DMS79 (cell line): Measurements from ENCODE around the gene SLC37A1.
A peak's percentile ranks its signal among the peaks of the same experiment; 100 is the strongest.

Experiments used
- DNase-seq: peaks from one replicate; lab custom pipeline; 2025; lab: John Stamatoyannopoulos, UW

Gene SLC37A1

DNA sequence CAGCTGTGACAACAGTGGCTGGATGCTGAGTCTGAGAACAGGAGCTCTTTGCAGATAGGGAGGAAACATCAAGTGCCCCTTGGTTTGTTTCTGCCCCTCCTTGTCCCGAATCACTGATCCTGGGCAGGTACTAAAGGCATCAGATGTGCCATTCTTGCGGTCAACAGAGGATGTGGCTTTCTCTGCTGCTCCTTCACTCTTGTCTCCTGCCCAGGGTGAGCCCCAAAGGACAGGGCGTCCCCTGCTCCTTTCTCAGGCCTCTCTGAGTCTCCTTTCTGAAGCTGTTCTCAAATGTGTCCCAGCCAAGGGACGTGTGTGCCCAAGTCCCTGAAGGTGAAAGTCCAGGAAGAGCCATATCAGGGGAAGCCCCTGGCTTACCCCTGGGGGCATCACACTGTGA, 31.7 kb downstream of the SLC37A1 start:
- DNase-seq: no peak

DNA sequence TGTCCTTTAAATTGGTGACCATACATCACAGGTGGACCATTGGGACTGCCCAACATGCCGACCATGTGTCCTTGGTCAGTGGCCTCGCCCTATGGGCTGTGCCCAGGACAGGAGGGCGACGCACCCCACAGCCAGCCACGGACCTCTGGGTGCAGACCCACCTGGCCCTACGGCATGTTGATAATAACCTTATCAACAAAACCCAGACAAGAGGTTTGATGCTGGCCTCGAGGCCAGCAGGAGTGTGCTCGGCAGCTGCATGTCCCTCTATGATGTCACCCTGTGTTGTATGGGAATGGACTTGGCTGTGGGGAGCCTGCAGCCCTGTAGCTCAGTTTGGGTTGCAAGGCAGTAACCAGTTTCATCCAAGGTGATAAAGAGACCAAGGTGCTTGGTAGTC, 32.1 kb downstream of the SLC37A1 start:
- no peak for DNase-seq

DNA sequence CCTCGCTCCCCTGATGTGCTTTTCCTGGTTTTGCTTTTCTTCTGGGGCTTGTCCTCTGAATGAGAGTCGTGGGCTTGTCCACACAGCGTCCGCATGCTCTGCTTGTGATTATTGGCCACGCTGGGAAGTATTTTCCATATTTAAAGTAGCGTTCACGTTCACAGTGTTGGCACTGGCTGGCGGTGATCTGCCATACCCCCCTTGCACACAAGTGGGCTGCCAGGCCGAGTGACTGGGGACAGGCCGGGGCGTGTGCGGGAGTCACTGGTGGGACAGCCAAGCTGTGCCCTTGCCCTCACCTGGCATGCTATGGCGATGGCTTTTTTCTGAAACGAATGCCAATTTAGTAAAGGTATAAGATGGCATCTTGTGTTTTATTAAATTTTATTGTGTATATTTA, 32.8 kb downstream of the SLC37A1 start:
- DNase-seq: no peak

DNA sequence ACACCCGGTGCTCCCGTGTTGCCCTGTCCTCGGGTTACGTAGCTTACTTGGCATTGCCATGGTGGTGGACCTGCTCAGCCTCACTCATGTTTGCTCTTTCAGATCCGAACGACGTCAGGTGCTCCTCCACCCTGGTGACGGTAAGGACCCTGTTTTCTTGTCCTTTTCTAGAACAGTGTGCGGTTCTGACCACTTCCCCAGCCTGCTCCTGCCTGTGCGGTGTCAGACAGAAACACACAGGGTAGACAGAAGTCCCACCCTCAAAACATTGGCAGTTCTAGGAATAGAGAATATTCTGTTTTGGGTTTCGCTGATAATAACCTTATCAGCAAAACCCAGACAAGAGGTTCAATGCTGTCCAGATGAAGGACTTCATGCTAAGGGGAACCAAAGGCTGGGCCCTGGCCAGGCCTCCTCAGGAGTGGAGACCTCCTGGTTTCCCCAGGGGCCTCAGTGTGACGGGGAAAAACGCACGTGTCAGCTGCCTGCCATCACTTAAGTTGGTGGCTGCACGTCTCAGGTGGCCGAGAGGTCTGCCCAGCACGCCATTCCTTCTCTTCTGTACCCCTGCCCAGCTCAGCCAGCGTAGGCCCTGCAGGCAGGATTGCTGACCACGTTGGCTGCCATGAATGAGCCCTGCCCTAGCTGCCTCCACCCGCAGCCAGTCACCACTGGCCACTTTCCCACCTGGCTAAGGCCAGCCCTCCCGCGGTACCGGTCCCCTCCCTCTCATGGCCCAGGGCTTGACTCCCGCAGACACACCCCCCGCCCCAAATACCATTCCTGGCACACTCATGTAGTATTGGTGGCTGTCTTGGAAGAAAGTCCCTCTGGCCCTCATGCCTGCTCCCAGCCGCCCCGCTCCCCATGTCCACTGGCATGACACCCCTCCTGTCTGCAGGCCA, 33.6 kb downstream of the SLC37A1 start:
- no peak for DNase-seq

DNA sequence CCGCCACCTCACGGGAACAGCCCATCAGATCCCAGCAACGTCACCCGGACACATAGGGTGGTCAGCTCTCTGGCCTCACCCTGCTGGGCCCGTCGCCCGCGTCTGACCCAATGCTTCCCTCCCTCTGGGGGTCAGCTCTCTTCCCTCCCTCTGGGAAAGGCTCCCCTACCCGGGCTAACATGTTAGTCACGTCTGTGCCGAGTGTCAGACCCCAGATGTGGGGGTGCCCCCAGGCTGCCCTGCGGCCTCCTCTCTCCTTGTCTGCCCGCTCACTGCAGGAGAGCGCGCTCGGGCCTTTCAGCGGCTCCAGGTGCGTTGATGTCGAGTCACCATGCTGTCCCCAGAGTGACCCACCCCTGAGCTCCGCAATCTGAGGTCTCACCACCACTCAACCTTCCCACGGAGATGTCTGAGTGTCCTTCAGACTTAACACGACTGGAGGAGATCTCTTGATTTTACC, 34.3 kb downstream of the SLC37A1 start:
- DNase-seq: no peak

DNA sequence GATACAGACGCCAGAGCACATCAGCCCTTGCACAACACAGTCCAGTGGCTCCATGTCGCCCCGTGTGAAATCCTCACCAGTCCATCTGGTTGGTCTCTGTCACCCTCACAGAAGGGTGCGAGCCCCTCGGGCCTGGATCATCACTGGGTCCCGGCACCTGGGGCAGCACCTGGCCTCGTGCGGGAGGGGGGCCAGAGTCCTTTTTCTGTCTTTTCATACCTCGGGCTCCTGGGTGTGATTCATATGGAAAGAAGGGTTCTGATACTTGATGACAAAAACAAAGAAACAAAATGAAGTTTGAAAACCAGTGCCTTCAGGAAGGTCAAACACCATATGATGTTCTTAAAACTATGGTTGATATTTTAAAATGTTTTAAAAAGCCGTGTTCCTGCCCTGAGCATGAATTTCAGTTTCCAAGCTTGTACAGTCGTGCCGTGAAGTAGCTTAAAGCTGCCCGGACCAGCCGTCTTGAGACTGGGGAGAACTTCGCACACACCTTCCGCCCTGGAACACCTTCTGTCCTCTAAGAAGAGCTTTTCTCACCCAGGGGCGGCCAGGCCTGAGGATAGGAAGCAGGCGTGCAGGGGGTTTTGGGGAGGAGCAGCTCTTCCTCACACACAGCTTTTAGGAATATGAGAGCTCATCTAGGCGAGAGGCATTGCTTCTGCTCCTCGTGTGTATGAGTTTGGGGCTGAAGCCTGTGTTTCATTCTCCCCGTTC, 35.2 kb downstream of the SLC37A1 start:
- DNase-seq: no peak

DNA sequence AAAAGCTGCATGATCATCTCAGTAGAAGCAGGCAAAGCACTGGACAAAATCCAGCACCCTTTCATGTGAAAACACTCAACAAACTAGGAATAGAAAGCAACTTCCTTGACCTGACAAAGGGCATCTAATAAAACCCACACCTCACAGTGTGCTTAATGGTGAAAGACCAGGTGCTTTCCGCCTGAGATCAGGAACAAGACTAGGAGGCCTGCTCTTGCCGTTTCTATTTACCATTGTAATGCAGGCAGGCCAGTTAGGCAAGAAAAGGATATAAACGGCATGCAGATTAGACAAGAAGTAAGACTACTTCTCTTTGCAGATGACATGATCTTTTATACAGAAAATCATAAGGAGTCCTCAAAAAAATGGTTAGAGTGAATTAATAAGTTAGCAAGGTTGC, 37.2 kb downstream of the SLC37A1 start:
- peak; percentile 68 for DNase-seq

DNA sequence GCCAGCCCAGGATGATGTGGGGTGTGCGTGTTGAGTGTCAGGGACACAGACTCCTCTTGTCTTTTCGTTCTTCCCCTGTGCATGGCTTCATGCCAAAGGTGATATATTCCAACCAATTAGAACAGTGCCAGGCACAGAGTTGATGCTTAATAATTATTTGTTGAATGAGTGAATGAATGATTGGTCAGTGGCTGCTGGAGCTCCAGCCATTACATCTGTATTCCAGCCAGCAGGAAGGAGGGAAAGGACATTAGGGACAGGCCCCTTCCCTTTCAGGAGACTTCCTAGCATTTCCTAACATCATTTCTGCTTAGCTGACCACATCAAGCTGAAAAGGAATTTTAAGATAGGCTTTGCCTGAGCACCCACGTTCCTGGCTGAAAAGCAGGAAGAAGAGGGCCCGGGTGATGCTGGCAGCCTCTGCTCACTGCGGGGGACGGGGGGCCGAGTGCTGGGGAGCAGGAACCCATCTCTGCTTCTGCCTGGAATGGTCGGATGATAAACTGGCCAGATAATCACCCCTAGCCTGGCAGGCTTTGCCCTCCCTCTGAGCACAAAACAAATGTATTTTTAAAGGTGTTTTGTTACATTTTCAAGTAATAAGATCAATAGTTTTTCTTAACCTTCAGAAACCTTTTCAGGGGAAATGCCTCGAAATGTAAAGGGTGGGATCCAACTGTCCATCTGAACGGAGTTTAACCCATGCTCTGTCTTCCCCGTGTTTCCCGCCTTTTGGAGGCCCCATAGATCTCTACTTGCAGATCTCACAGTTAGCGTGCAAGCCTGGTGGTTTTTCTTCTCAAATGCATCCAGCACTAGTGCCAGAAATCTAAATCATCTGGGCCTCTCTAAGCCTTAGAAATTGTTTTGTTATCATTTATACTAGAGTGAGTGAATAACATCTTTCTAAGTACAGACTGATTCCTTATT, 39.0 kb downstream of the SLC37A1 start:
- no peak for DNase-seq

DNA sequence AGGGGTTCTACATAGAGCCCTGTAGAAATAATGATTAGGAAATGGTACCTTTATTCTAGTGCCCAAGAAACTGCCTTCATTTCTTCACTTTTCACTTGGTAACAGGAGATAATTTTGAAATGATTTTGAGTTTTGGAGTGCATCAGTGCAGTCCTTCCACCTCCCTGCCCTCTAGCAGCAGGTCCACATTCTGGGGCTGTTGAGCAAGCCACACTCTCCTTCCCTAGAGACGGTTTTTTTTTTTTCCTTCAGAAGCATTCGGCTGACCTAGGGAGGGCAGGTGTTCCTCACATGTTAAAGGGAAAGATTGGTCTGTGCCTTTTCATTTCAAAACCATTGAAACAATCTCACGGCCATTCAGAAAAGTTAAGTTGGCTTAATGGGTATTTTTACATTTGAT, 39.8 kb downstream of the SLC37A1 start:
- DNase-seq: no peak

DNA sequence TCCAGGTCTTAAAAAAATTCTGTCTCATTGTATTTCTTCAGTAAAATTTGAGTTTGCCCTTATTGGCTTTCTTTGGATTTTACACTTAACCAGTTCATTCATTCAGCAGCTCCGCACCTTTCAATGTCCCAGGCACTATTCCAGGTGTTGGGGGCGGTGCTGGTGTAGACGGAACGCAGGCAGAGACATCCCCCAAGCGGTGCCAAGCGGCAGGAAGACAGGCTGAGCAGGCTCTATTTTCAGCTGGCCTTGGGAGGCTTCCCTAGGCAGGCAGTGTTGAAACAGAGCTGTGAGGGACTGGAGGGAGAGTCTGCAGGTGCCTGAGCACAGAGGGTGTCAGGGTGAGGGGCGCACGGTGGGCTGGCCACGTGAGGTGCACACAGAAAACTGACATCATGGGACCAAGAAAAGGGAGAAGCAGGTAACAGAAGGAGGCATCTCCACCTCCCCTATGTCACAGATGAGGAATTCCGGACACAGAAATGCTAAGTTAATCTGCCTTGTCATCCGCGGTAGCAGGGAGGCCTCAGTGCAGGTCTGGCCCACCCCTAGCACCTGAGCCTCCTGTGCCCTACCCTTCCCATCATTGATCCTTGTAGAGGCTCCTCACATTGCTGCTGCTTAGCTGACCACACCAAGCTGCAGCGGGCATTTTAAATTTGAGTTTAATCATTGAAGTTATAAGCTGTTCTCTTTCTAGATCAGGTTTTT, 40.8 kb downstream of the SLC37A1 start:
- DNase-seq: no peak

DNA sequence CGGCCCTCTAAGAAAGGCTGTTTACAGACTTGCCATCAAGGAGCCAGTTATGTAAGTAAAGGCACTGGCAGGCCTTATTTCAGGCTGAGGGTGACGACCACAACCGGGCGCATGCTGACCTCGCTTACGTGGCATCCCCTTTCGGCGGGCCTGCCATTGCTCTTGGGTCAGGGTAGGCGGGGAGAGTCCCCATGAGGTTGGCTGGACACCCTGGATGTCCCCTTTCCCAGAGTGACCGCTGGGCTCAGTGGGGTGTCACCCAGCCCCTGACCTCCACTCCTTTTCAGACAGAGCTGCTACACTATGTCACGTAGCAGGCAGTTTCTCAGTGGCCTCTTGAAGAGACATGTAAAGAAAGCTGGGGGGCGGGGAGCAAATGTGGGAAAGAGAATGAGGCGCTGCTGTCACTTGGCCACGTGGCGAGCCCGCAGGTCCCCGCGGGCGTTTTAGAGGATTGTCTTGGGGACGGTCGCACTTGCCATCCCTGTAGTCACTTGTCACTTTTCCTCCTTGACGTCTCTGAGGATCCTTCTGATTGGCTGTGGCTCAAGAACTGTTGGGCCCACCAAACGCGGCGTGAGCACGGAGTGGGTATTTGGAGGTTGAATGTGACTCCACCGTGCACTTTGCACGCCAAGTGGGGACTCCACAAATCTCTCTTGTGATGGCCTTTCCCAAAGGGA, 42.2 kb downstream of the SLC37A1 start:
- no peak for DNase-seq

DNA sequence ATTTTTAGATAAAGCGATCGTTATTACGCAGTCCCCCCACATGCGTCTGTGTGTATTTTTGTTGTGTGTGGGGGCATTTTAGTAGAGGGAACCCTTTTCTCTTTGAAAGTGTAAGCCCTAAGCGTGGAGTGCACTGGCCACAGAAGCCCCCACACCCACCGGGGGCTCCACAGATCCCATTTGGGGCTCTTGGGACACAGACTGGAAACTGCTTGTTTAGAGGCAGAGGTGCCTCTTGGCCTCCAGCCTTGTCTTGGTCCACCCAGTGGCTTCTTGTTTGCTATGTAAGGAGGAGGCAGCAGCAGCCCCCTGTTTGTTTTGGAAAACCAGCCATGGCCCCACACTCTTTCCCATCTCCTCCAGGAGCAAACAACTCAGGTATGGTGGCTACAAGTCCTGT, 42.8 kb downstream of the SLC37A1 start:
- no peak for DNase-seq

DNA sequence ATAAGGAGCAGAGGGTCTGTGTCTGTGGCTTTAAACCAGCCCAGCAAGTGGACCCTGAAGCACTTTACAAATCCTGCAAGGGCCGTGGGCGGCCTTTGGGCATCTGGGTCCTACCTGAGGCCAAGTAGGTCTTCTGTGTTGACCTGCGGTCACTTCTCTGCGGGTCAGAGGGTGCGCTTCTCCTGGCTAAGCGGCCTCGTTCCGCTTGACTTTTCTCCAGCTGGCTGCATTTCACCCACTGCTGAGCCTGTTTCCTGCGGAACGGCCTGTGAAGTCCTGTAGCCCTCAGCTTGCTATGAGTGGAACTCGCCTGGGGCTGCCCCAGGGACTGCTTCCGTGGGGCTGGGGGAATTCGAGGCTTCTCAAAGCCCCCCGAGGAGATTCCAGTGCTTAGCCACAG, 43.3 kb downstream of the SLC37A1 start:
- no peak for DNase-seq

DNA sequence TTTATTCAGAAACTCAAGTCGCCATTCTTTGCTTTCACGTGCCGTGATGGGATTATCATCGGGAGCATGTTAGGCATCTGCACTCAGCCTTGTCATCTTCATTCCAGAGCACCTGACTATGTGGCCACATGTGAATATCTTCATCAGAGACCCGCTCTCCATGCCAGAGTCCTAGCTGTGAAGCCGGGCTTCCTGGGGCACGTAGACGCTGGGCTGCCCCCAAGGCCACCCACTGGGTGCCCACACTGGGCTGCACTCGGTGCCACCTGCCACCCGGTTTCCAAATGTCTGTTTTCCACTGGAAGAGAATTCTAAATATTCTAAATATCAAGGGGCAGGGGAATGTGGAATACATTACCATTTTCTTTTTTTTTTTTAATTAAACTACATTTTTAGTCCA, 43.8 kb downstream of the SLC37A1 start:
- DNase-seq: no peak

DNA sequence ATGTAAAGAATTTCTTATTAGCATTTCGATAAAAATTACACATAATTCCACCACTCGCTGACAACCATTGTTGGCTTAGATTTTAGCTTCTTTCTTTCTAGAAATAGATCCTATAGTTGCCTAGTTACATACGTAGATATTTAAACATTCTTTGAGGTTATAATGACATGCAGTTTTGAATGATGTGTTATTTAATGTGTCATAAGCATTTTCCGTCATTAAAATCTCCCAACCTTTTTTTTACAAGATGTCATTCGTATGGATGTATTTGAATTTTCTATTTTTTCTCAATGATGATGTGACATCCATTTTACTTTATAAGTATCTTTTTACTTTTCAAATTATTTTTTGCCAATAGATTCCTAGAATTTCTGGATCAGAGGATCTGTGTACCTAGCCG, 44.7 kb downstream of the SLC37A1 start:
- no peak for DNase-seq

DNA sequence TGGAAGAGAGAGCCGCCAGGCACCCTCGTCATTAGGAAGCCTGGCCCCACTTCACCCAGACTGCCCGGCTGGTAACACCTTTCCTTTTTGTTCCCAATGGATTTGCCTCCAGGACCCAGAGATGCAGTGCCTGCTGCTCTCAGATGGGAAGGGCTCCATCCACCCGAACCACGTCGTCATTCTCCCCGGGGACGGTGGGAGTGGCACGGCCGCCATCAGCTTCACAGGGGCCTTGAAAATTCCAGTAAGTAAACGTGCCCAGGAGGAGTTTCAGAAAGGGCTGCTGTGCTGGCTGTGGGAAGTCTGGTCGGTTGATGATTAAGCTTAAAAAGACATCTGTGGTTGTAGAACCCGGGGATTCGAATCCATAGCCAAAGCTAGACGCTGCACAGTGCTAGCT, 45.2 kb downstream of the SLC37A1 start:
- no peak for DNase-seq

DNA sequence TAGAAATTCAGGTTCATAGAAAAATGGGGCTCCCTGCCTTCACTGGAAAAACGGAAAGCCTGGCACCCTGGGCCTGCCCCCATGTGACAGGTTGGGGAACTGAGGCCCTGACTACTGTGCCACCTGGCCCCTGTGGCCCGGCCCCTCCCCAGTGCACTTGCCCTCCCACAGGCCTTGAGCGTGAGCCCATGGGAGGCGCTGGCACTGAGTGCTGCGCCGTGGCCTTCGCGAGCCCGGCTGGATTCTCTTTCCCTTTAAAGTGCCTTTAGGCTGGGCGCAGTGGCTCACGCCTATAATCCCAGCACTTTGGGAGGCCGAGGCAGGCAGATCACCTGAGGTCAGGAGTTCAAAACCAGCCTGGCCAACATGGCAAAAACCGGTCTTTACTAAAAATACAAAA, 45.7 kb downstream of the SLC37A1 start:
- DNase-seq: no peak

DNA sequence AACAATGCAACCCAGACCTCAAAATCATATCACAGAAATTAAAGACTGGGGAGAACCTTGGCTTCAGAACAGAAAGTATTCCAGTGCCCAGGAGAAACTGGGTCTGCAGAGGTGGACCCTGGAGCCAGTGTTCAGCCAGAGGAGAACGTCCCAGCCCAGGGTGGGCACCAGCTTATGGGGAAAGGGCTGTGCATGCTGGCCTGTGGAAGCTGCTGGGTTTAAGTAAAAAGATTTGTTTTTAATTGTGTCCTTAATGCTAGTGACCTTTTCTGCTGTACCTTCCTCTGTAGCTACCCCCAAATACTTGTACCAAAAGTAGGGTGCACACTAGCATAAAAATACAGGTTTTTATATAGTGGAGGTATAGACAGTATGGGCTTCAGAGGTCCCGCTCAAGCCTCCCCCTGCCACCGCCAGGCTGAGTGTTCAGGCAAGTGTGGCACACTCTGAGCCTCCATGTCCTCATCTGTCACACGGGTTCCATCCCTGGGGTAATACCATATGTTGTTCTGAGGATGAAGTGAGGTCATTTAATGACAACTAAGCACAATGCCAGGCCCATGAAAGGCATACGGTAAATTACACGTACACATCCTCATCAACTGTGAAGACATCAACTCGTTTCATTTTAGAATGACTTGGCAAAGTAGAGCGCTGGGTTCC, 47.0 kb downstream of the SLC37A1 start:
- DNase-seq: no peak

DNA sequence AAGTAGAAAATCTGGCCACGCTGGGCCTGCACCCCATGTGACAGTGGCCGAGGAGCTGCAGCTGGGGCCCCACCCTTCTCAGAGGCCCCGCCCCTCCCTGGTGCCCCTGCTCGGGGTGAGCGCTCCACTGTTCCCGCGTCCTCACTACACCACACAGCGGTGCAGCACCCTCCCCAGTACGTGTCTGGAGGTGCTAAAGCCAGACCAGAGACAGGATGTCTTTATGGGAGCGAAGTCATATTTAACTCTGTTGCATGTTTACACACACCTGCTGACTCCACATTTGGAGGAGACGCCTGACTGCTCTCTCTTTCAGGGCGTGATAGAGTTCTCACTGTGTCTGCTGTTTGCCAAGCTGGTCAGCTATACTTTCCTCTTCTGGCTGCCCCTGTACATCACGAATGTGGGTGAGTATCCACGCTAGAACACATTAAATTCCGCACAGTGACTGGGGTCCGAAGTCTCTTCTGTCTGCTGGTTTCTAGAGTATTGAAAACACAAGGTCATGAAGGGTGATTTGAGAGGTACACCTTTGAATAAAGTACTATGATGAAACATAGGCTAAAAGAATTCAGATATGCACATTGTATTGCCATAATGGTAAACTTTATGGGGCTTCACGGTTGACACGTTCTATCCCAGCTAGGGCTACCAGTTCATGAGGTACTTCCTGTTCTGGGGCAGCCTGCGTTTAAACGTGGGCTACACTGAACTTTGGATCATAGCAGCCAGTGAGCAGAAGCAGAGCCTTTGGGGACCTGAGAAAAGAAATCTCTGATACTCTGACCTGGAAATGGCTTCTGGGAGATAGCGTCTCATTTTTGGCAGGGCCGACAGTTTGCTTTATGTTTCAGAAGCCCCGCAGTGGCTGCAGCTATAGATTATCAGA, 48.4 kb downstream of the SLC37A1 start:
- DNase-seq: peak; percentile 39
